Bronchial epithelial cell (primary cell): ENCODE results near the gene AK8. TPM values are rescaled to one million over a fixed set of nuclear protein-coding genes. Genes with fewer than 3 reads are reported as not detected.
A peak's percentile ranks its signal among the peaks of the same experiment; 100 is the strongest.

Experiments used
- DNase-seq: peaks from one replicate; pipeline ENCODE4 v3.0.0-alpha.2; 2010; ENCODE audit warnings: low read depth
- FAIRE-seq: peaks from 2 replicates; lab custom pipeline; 2011; peaks lifted over from hg19 to GRCh38; lab: Jason Lieb, UNC
- H3K27me3 ChIP-seq: 2 replicates; pipeline ENCODE4 v1.5.1; 2011; ENCODE audit warnings: low read length; ENCODE audit not compliant: control insufficient read depth, insufficient read depth
- H3K36me3 ChIP-seq: 2 replicates; pipeline ENCODE4 v1.5.1; 2011; ENCODE audit warnings: low read length; ENCODE audit not compliant: control insufficient read depth, insufficient read depth
- H3K4me3 ChIP-seq: 2 replicates; pipeline ENCODE4 v1.5.1; 2011; ENCODE audit warnings: mild to moderate bottlenecking, low read depth, low read length, control low read depth
- CTCF ChIP-seq: IDR thresholded peaks from 2 replicates; pipeline ENCODE4 v1.5.1; 2011; ENCODE audit warnings: mild to moderate bottlenecking, moderate library complexity, low read length, control low read depth, inconsistent platforms; ENCODE audit not compliant: insufficient read depth, severe bottlenecking
- total RNA-seq: library from RNA; depleted of rRNA; stranded (reverse); fragments of >200 nt; gene quantifications from 2 replicates; pipeline ENCODE4 v1.2.1, GENCODE V29; 2014

Gene AK8
- total RNA-seq, 1 donor from 2014 or later = not detected

DNA sequence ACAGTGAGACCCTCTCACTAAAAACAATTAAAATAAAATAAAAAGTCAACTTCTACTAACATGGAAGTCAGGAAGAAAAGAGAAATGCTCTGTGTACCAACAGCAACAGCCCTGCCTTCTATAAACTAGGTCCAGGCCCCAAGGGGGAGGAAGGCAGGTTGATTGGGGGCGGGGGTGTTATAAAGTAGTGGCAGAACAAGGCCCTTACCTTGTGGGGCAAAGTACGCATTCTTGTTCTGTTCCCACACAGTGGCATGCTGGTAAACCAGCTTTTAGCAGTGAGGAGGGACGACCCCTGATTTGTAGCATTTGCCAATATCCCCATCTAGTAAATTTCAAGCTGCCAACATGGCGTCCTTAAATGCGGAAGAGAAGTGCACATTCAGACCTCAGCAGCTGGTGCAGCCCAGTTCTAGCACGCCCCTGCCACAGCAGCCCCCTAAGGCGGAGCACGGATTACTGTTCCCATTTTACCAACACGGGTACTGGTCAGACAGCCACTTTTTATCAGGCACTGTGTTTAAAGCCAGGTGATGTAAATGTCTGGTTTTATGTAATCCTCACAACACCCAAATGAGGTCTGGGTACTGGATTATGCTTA is 138.3 kb downstream of the AK8 start:
- no peak for DNase-seq
- Histone ChIP-seq H3K36me3 (no peaks in the 10 kb centered on the region), H3K27me3 (peaks cover 14% of the 10 kb centered on the region), H3K4me3 (no peak overlapping the region)
- no peak for FAIRE-seq
- no peak for TF ChIP-seq CTCF

GRCh38 chr9:132733260-132733815 is 144.7 kb downstream of the AK8 start:
- TF ChIP-seq CTCF = no peak
- DNase-seq (no peak), FAIRE-seq (no peak)
- H3K27me3 ChIP-seq = peaks cover 2% of the 10 kb centered on the region
- no peak overlapping the region for H3K4me3 ChIP-seq
- H3K36me3 ChIP-seq = no peaks in the 10 kb centered on the region

DNA sequence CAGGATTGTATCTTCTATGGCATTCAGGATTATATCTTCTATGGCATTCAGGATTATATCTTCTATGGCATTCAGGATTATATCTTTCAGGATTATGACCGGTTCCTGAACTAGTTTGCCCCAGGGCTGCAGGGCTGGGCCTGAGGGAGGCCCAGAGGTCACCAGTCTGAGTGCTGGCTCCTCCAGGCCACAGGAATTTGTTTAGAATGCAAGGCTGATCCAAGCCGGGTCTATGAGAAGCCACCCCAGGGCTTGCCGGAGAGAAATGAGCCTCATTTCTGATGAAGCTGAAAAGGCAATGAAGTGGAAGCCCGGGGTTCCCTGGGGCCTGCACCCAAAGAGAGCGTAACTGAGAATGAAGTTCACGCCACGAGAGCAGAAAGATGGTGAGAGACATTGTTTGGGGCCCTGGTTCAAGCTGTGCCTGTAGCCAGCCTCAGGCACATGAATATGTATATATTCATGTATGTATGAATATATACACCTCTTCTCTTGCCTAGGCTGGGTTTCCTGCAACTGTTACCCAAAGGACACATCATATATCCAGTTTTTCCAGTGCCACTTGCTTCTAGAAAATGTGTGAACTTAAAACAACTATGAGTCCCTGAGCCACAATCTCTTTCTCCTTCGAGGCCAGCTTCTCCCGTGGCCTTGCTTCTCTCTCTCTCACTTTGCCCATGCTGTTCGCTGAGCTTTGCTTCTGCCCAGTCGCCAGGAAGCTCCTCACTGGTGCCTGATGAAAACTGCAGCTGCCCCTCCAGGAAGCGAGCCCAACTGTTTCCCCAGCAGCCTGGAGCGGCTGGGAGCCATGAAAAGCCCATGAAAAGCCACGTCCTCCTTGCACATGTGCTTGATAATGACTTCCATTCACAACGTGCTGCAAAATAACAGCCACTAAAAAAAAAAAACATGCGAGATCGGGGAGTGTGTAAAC is 145.5 kb downstream of the AK8 start:
- FAIRE-seq (no peak), DNase-seq (no peak)
- TF ChIP-seq CTCF = no peak
- Histone ChIP-seq H3K4me3 (no peak overlapping the region), H3K36me3 (no peaks in the 10 kb centered on the region), H3K27me3 (peaks cover 2% of the 10 kb centered on the region)

GRCh38 chr9:132731230-132731629 is 146.9 kb downstream of the AK8 start:
- peaks cover 2% of the 10 kb centered on the region for H3K27me3 ChIP-seq
- no peak for TF ChIP-seq CTCF
- DNase-seq (peak; percentile 25), FAIRE-seq (peak; percentile 77)
- H3K4me3 ChIP-seq = no peak overlapping the region
- H3K36me3 ChIP-seq = no peaks in the 10 kb centered on the region

GRCh38 chr9:132730054-132731033 is 147.7 kb downstream of the AK8 start:
- no peak for TF ChIP-seq CTCF
- no peak overlapping the region for H3K4me3 ChIP-seq
- DNase-seq = no peak
- H3K36me3 ChIP-seq = no peaks in the 10 kb centered on the region
- peaks cover 2% of the 10 kb centered on the region for H3K27me3 ChIP-seq
- FAIRE-seq = no peak
